GM21367 (cell line): ENCODE measurements around the gene UGT2A1.
"Not testable (repeated sequence)": the region's sequence is repeated elsewhere in the genome, so short reads cannot be mapped to it uniquely, and the experiment has no call there.

Experiments
- ATAC-seq: cut with Tn5 transposase; IDR thresholded peaks from one replicate; pipeline ENCODE4 v1.9.1; 2021; ENCODE audit not compliant: unreplicated experiment

The UGT2A1 gene

DNA sequence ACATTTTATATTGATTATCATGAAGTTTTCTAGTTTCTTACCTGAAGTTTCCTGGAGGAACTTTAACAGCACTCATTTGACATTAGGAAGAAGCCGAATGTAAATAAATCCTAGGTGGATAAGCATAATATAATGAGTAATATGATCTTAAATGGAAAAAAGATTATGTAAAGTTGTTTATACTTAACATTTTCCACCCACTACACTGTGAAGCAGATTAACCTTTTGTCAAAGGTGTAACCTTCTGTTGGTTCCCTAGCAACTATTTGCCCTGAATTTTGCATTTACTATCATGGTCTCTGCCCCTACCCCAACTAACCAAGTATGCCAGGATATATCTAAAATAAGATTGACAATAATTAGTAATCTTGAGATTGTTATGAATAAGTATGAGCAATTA is at the start of gene UGT2A1:
TSS of gene UGT2A1 (minus strand) at position 101 of the 400 bp plus-strand sequence. CDS start 5,603 bp downstream, outside the sequence.
- ATAC-seq = no peak

GRCh38 chr4:69702201-69702600 is 49.2 kb upstream of the UGT2A1 start:
- no peak for ATAC-seq

- no peak for ATAC-seq
Observed at GRCh38 chr4:69701696-69702095, 48.6 kb upstream of the UGT2A1 start.

GRCh38 chr4:69697536-69698242 is 44.6 kb upstream of the UGT2A1 start:
- no peak for ATAC-seq

- no peak for ATAC-seq
Observed at GRCh38 chr4:69689599-69689998, 36.6 kb upstream of the UGT2A1 start.

DNA sequence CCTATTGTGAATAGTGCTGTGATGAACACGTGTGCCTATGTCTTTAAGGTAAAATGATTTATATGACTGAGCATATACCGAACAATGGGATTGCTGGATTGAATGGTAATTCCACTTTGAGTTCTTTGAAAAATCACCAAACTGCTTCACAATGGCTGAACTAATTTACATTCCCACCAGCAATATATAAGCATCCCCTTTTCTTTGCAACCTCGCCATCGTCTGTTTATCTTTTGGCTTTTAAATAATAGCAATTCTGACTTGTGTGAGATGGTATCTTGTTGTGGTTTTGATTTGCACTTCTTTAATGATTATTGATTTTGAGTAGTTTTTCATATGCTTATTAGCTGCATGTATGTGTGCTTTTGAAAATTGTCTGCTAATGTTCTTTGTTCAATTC is 31.8 kb upstream of the UGT2A1 start:
- no peak for ATAC-seq

DNA sequence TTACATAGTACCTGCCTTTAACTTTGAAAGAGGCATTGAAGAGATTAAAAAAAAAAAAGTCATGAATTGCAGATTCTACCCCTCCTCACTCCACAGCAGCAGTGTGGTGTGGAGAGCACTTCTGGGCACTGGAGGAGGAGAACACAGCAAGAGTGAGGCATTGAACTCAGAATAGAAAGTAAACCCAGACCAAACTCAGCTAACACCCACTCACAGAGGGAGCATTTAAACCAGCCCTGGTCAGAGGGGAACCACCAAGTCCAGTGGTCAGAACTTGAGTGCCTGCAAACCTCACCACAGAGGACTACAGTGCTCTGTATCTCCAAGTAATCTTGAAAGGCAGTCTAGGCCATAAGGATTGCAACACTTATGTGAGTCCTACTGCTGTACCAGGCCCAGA is 15.6 kb upstream of the UGT2A1 start:
- no peak for ATAC-seq

- ATAC-seq = not testable (repeated sequence)
Observed at GRCh38 chr4:69664009-69664408, 11.0 kb upstream of the UGT2A1 start.

DNA sequence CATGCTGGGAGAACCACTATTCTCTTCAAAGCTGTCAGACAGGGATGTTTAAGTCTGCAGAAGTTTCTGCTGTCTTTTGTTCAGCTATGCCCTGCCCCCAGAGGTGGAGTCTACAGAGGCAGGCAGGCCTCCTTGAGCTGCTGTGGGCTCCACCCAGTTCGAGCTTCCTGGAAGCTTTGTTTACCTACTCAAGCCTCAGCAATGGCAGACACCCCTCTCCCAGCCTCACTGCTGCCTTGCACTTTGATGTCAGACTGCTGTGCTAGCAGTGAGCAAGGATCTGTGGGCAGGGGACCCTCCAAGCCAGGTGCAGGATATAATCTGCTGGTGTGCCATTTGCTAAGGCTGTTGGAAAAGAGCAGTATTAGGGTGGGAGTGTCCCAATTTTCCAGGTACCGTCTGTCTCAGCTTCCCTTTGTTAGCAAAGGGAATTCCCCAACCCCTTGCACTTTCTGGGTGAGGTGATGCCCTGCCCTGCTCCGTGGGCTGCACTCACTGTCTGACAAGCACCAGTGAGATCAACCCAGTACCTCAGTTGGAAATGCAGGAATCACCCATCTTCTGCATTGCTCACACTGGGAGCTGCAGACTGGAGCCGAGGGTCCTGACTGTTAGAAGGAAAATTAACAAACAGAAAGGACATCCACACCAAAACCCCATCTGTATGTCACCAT is 8.2 kb upstream of the UGT2A1 start:
- not testable (repeated sequence) for ATAC-seq

GRCh38 chr4:69658133-69658532 is 5.1 kb upstream of the UGT2A1 start:
- no peak for ATAC-seq

GRCh38 chr4:69656653-69657158 is 3.7 kb upstream of the UGT2A1 start:
- ATAC-seq = no peak

GRCh38 chr4:69650872-69651271 is 2.2 kb downstream of the UGT2A1 start:
- no peak for ATAC-seq

DNA sequence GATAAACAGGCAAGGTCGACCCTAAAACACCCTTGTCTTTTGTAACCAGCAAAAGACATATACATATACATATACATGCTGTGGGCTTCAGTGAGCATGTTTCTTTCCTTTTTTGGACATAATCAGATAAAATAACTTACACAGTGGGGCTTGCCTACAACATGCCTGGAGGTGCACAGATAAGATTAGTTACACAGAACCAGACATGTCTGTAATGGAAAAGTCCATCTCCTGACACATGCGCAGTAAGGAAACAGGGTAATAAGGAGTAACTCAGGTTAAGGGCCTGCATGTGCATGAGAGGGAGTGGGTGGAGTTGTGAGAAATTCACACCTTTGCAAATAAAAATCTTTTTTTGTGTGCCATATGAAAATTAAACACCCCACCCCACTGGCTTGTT is 3.4 kb downstream of the UGT2A1 start:
- ATAC-seq = no peak

DNA sequence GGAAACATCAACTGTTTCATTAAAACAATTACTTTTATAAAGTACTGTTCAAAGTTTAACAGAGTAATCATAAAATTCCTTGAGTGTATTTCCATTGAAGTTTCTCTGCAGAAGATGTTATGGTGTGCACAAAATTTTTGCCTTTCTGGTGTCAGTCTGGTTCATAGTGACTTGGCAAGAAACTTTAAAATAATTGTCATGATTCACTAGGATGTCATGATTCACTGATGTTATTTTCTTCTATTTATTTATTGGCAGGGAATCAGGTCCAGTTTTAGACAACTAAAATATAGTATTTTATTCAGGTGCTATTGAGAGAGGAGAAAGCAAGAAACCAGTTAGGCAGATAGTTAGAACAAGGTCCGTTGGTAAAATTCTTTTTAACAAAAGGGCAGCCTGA is 3.8 kb downstream of the UGT2A1 start:
- no peak for ATAC-seq

DNA sequence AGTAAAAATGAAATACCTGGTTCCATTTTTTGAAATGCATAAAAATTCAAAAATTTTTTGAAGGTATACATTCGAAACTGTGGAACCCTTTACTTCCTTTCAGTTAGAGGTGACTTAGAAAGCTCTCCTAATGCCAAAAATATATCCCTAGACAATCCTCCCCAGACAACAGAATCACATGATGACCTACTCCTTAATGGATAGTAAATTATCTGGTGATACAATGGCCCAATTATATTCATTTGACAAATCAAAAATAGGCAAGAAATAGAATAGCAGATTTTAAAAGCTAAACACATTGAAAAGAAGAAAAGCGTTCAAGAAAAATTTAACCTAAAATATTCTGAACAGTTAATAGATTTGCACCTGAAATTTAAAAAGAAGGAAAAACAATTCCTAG is 10.1 kb downstream of the UGT2A1 start:
- no peak for ATAC-seq

- ATAC-seq = no peak
Observed at GRCh38 chr4:69640289-69640688, 12.8 kb downstream of the UGT2A1 start.

- no peak for ATAC-seq
Observed at GRCh38 chr4:69639542-69639941, 13.5 kb downstream of the UGT2A1 start, which contains the start of gene UGT2A2. Gene UGT2A2 (minus strand): TSS chr4:69639642. CDS start chr4:69639640, 2 bp downstream.

DNA sequence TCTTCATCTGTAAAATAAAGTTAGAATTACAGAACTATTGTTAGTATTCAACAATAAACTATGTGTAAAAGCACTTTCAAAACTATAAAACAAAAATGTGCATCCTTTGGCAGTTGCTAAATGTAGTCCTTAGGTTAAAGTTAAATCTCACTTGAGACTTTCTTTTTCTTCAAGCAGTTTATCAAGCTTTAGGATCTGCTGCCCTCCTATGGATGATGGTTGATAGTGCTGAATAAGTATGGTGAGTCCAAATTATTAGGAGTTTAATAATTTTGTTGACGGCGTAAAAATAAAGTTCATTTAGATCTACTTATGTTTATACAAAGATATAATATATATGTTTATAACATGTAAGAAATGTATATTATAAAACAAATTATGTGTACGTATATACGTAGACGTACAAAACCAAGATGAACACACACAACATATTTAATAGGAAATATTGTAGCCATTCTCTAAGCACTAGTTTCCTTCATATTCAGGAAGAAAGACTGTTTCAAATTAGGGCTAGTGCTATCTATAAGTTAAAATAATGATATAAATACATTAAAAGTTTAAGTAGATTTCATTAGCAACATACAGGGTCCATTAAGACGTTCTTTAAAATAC is 35.9 kb downstream of the UGT2A1 start:
- no peak for ATAC-seq

DNA sequence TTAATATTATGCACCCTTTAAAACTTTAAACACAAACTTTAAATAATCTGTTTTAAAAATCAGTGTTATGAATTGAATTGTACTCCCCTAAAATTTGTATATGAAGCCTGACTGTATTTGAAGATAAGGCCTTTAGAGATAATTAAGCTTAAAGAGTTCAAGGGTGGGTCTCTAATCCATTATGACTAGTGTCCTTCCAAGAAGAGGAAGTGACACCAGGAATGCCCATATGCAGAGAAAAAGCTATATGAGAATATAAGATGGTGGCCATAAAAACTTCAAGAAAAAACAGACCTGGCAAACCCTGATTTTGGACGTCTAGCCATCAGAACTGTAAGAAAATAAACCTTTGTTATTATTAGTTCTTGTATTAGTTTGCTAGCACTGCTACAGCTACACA is 42.6 kb downstream of the UGT2A1 start:
- no peak for ATAC-seq

GRCh38 chr4:69601065-69601464 is 52.0 kb downstream of the UGT2A1 start:
- ATAC-seq = no peak

- ATAC-seq = no peak
Observed at GRCh38 chr4:69600013-69600412, 53.0 kb downstream of the UGT2A1 start.

DNA sequence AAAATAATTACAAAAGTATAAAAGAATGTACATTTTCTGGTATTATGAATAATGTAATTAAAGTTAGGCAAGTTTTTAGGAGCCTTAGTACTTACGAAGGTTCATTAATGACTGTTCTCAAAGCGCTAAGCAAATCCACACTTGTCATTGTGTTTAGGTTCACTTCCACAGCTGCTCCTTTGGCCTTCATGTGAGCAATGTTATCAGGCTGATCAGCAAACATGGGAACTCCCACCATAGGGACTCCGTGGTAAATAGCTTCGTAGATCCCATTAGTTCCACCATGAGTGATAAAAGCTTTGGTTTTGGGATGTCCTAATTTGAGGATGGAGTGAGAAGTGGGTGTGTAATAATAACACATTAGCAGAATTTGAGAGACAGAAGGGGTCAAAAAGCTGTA is 58.7 kb downstream of the UGT2A1 start:
- no peak for ATAC-seq
